Left renal cortex interstitium (tissue), 4 donors: ENCODE measurements around the gene RBKS. TPM values are rescaled to one million over a fixed set of nuclear protein-coding genes. Genes with fewer than 3 reads are reported as not detected.
"Not testable (repeated sequence)": the region's sequence is repeated elsewhere in the genome, so short reads cannot be mapped to it uniquely, and the experiment has no call there.

Source experiments
- DNase-seq, 4 donors: peaks; one replicate each; pipeline ENCODE4 v3.0.0-alpha.2; 2013; ENCODE audit warnings: low read depth in 4 of 4, low spot score in 2 of 4, missing footprints in 1 of 4
- polyA plus RNA-seq, 4 donors: library from polyadenylated mRNA; unstranded; fragments of 120-200 nt; gene quantifications; one replicate each; pipeline ENCODE4 v1.2.1, GENCODE V29; 2013; ENCODE audit not compliant: insufficient read length in 4 of 4

The RBKS gene
- polyA plus RNA-seq, 4 donors: 7.7 to 9.5 (median 7.9) TPM

GRCh38 chr2:27907547-27907946 is 17.4 kb upstream of the RBKS start:
- no peak for DNase-seq

- DNase-seq: no peak
Observed at GRCh38 chr2:27906074-27906473, 15.9 kb upstream of the RBKS start.

- DNase-seq: no peak
Observed at GRCh38 chr2:27904405-27904665, 14.1 kb upstream of the RBKS start.

- no peak for DNase-seq
Observed at GRCh38 chr2:27903649-27904404, 13.6 kb upstream of the RBKS start.

DNA sequence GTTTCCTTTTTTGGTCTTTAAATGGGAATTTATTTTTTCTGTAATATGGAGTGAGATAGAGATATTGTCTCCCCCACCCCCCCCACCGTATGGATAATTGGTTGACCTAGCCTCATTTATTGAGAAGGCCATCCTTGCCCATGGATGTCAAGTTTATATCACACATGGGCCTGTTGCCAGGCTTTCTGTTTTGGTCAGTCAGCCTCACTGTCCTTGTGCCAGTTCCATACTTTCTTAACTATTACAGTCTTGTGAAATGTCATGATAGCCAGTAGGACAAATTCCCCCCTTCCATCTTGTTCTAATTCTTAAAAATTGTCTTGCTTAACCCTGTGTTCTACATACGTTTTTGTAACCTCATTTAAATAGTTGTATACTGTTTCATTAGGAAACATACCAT is 12.8 kb upstream of the RBKS start:
- no peak for DNase-seq

DNA sequence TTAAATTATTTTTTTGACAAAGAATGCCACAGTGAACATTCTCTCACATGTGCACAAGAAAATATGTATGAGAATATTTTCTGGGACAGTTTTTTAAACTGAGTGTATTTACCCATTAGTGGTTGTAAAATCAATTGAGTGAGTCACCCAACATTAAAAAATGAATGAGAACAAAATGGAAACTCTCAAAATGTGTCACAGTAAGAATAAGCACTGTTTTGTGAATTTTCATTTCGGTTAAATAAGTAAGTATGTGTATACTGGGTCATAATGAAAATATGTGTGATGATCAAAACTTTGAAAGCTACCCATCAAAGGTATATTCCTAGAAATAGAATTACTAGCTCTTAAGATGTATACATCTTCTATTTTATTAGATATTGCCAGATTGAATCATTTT is 11.9 kb upstream of the RBKS start:
- no peak for DNase-seq

GRCh38 chr2:27901234-27901633 is 11.0 kb upstream of the RBKS start:
- no peak for DNase-seq

DNA sequence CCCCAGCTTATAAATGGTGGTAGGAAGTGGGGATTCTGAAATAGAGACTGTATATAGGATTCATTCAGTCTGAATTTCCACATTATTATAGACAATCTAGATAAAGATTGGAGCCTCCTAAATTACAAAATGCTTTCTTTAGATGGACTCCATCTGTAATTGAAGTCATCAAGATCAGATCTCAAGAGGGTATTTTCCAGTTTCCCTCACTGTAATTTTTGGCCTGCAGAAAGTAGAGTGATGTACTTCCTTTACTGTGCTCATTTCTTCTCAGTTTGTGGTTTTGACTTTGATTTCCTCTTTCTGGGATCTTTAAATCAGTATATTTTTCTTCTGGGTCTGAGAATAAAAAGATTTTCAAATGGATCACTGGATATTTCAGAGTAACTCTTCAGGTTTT is 7.5 kb upstream of the RBKS start:
- DNase-seq: no peak

- DNase-seq: no peak
Observed at GRCh38 chr2:27893006-27893405, 2.8 kb upstream of the RBKS start.

DNA sequence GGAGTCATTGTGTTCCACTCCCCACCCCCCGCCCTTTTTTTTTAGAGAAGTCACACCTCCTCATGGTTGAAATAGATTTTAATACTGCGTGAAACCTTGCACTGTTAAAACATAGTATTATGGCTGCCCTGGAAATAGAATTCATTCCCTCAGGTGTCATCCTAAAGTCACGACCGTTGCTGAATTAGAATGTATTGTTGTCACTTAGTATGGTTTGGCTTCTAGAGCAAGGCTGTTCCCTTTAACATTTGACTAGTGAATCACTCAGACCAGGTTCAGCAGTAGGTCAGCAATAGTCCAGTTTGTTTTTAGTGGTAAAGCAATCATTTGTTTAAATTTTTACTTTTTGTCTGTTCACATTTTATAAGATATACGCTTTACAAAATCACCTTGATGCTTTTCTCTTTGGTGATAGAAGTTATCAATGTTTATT is 1.5 kb upstream of the RBKS start:
- no peak for DNase-seq

- peak; percentile 64 to 75 (median 67) for DNase-seq
Observed at GRCh38 chr2:27890924-27891672, 911 bp upstream of the RBKS start.

DNA sequence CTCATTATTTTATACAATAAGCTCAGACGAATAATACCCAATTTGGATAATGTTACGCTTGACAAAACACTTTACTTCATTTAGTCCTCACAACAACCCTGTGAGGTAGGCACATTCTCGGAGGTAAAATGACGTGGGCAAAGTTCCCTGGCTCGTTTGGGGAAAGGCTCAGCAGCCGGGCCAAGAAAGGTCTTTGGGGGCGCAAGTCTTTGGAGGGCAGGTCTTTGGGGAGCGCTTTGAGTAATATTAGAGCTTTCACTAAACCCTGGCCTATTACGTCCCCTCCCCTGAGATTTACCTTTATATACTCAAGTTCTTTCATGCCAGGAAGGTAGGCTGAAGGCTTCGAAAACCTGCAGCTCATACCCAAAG is 427 bp downstream of the RBKS start:
- DNase-seq: peak in 3 of 4 donors; percentile 20 to 24 (median 21)

DNA sequence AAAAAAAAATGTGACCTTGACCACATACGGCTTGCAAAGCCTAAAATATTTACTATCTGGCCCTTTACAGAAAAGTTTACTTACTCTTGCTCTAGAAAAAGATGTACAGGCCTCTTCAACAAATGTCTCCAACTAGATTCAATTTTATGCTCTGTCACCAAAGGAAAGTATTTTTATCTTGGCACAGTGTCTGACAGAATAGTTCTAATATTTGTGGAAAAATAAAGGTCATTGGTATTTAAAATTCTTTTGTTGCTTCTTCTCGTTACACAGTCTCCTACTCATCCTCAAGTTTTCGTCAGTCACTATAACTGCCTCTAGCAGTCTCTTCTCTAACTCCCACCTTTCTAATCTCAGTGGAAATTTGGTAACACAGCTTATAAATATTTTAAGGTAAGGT is 1.4 kb downstream of the RBKS start:
- DNase-seq: no peak

DNA sequence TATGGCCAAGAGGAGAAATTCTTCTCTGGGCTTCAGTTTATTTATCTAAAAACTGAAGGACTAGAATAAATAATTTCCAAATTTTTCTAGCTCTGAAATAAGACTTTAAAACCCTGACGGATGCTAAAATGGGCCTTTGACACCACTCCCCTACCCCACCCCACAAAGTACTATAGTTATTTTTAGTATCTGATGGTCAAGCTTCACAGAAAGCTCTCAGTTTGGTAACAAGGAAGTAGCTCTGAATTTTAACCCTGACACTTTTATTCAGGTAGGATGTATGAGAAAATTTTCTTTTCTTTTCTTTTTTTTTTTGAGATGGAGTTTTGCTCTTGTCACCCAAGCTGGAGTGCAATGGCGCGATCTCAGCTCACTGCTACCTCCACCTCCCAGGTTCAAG is 2.4 kb downstream of the RBKS start:
- no peak for DNase-seq

GRCh38 chr2:27887111-27887510 is 3.1 kb downstream of the RBKS start:
- no peak for DNase-seq

DNA sequence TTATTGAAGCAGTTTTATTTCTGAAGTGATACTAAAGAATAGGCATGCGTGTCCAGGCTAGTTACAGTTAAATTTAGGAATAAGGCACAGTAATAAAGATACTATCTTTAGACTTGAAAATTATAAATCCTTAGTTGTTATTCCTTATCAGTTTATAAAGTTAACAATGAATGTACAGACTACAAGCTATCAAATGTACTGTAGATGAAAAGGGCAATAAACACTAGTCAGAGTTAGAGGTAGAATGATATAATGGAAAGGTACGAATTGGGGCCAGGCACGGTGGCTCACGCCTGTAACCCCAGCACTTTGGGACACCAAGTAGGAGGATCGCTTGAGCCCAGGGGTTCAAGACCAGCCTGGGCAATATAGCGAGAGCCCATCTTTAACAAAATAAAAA is 3.9 kb downstream of the RBKS start:
- DNase-seq: no peak

GRCh38 chr2:27885661-27886060 is 4.5 kb downstream of the RBKS start:
- DNase-seq: no peak

- DNase-seq: no peak
Observed at GRCh38 chr2:27885234-27885633, 5.0 kb downstream of the RBKS start.

DNA sequence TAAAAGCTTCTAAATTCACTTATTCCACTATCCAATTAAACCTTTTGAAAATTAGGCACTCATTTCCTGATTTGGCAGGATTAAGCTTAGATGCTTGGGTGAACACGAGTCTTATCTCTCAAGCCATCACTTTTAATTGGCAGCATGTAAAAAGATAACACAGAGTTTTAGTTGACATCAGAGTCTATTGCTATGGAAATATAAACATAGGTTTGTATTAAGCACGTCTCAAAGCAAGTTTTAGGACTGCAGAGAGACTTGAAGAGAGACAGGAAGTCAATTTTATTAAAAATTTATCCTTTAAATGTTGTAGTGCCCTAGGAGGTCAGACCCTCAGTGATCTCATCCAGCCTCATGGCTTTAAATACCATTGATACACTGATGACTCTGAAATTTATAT is 5.6 kb downstream of the RBKS start:
- no peak for DNase-seq

- DNase-seq: not testable (repeated sequence)
Observed at GRCh38 chr2:27882584-27882922, 7.6 kb downstream of the RBKS start.

GRCh38 chr2:27881815-27882583 is 8.2 kb downstream of the RBKS start:
- DNase-seq: not testable (repeated sequence)

DNA sequence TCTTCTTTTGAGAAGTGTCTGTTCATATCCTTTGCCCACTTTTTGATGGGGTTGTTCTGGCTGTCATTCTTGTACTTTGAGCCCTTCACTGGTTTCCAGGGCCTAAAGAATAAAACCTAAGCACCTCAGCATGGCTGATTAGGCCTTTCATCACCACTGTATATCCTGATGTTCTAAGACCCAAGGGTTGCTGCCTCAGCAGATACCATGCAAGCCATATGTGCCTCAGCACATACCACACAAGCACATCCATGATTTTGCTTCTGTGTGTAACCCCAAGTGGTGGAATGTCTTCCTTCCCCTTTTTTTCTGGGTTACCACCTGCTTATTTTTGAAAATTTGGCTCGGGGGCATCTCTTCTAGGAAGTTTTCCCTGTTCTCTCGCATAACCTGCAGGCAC is 11.4 kb downstream of the RBKS start:
- DNase-seq: no peak
